Testis (tissue), 3 donors: ENCODE results near the gene ARFGAP3. TPM values are rescaled to one million over a fixed set of nuclear protein-coding genes. Genes with fewer than 3 reads are reported as not detected.
"Not testable (repeated sequence)": the region's sequence is repeated elsewhere in the genome, so short reads cannot be mapped to it uniquely, and the experiment has no call there.

Source experiments
- DNase-seq: peaks from one replicate; pipeline ENCODE4 v3.0.0-alpha.2; 2019
- H3K27ac ChIP-seq, 2 donors: fragments of 200-600 bp; sonication (generic); one replicate each; pipeline ENCODE4 v1.5.1; 2019
- H3K27me3 ChIP-seq: fragments of 200-600 bp; sonication (generic); one replicate; pipeline ENCODE4 v1.5.1; 2019
- H3K36me3 ChIP-seq: fragments of 200-600 bp; sonication (generic); one replicate; pipeline ENCODE4 v1.5.1; 2017; ENCODE audit warnings: low read depth; ENCODE audit errors: missing control alignments
- H3K4me1 ChIP-seq: fragments of 200-600 bp; sonication (generic); one replicate; pipeline ENCODE4 v1.5.1; 2019
- H3K4me3 ChIP-seq, 2 donors: fragments of 200-600 bp; sonication (generic); one replicate each; pipeline ENCODE4 v1.5.1; 2017 to 2019
- H3K9me3 ChIP-seq: fragments of 200-600 bp; sonication (generic); one replicate; pipeline ENCODE4 v1.5.1; 2017
- POLR2A ChIP-seq: fragments of 450-650 bp; IDR thresholded peaks from one replicate; pipeline ENCODE4 v1.6.1; 2017; ENCODE audit warnings: antibody characterized with exemption, mild to moderate bottlenecking, moderate library complexity
- WGBS, 2 donors: methylation state at CpG; one replicate each; pipeline ENCODE4 v1.1.5; 2018; 5-methylcytosine and 5-hydroxymethylcytosine counted together
- intact Hi-C: fragments of 100-400 bp; cut with DNase I; formaldehyde crosslinking; loops from one replicate; pipeline ENCODE4 v1.15.1; 2023; ENCODE audit warnings: low total_unique reads
- polyA plus RNA-seq: library from polyadenylated mRNA; stranded (reverse); fragments of 350-450 nt; fragmentation: Illumina TruSeq; extraction: RNeasy Lipid Tissue Mini Kit (QIAGEN cat#74804); gene quantifications from one replicate; pipeline ENCODE4 v1.2.3, GENCODE V29; 2014; ENCODE audit warnings: low read depth, low replicate concordance; ENCODE audit not compliant: insufficient read depth
- total RNA-seq, 2 donors: library from RNA; depleted of rRNA; stranded (reverse); fragments of >200 nt; gene quantifications; one replicate each; pipeline ENCODE4 v1.2.3, GENCODE V29; 2016
- TF ChIP-seq, protein P1 (sequence below), 3 experiments: fragments of 450-650 bp in 2 of 3; fragments of 200-600 bp in 1 of 3; sonication (generic) in 1 of 3; IDR thresholded peaks; one replicate each; pipeline ENCODE4 v1.5.1; 2016 to 2019; ENCODE audit warnings: antibody characterized with exemption in 3 of 3, mild to moderate bottlenecking in 2 of 3, moderate library complexity in 1 of 3

The ARFGAP3 gene
- total and polyA plus RNA-seq, 3 donors from 2014 or later = 50.2 to 82.9 (median 54.1) TPM

DNA sequence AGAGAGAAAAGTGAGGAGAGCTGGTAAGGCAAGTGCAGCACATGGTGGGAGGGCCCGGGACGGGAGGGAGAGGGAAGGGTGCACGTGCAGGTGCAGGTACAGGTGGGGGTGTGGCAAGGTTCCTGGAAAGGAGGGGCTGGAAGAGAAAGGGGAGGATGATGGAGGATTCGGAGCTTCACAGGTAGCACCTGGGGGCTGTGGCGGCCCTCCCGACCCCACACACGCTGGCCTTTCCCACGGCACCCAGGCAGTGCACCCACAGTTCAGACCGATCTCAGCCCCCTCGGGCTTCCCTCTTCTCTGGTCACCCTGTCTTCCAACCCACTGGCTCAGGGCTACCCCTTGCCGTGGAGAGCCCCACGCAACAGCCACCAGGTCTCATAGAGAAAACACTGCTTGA lies 69.1 kb downstream of the ARFGAP3 start:
- no peak overlapping the region for H3K4me3 ChIP-seq
- H3K27ac ChIP-seq = no peak overlapping the region
- H3K9me3 ChIP-seq = no peaks in the 10 kb centered on the region
- H3K36me3 ChIP-seq = no peaks in the 10 kb centered on the region
- H3K4me1 ChIP-seq = peaks cover 7% of the 10 kb centered on the region
- WGBS, 2 donors = 89 to 92% methylated on average over 12 of the region's 12 CpGs
- intact Hi-C loops = no loop called here
- no peak for DNase-seq
- TF ChIP-seq, protein P1, sequence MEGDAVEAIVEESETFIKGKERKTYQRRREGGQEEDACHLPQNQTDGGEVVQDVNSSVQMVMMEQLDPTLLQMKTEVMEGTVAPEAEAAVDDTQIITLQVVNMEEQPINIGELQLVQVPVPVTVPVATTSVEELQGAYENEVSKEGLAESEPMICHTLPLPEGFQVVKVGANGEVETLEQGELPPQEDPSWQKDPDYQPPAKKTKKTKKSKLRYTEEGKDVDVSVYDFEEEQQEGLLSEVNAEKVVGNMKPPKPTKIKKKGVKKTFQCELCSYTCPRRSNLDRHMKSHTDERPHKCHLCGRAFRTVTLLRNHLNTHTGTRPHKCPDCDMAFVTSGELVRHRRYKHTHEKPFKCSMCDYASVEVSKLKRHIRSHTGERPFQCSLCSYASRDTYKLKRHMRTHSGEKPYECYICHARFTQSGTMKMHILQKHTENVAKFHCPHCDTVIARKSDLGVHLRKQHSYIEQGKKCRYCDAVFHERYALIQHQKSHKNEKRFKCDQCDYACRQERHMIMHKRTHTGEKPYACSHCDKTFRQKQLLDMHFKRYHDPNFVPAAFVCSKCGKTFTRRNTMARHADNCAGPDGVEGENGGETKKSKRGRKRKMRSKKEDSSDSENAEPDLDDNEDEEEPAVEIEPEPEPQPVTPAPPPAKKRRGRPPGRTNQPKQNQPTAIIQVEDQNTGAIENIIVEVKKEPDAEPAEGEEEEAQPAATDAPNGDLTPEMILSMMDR (IDR thresholded peaks at IDR 0.05) = no peak
- no peak for TF ChIP-seq POLR2A
- no peaks in the 10 kb centered on the region for H3K27me3 ChIP-seq

DNA sequence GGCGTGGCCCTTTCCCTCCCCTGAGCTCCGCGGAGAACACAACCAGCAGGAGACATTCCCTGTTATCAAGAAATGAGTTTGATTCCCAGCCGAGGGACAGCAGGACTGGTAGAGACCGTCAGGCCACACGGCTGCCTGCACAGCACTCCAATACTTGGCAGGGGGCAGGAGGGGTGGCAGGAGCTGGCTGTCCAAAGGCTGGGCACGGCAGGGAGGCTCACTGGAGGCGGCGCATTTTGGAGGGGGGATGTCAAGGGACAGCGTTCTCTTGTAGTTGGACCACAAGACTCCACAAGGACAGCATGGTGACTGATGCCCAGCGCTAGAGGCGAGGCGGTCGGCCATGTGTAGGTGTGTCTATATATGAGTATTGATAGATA lies 69.7 kb downstream of the ARFGAP3 start:
- Histone ChIP-seq H3K36me3 (no peaks in the 10 kb centered on the region), H3K27me3 (no peaks in the 10 kb centered on the region), H3K27ac (no peak overlapping the region), H3K4me3 (no peak overlapping the region), H3K4me1 (peaks cover 7% of the 10 kb centered on the region), H3K9me3 (no peaks in the 10 kb centered on the region)
- TF ChIP-seq, protein P1 (IDR thresholded peaks at IDR 0.05) = no peak
- no peak for TF ChIP-seq POLR2A
- no peak for DNase-seq
- intact Hi-C loops = no loop called here
- 91 to 93% methylated on average over 14 of the region's 14 CpGs for WGBS, 2 donors

DNA sequence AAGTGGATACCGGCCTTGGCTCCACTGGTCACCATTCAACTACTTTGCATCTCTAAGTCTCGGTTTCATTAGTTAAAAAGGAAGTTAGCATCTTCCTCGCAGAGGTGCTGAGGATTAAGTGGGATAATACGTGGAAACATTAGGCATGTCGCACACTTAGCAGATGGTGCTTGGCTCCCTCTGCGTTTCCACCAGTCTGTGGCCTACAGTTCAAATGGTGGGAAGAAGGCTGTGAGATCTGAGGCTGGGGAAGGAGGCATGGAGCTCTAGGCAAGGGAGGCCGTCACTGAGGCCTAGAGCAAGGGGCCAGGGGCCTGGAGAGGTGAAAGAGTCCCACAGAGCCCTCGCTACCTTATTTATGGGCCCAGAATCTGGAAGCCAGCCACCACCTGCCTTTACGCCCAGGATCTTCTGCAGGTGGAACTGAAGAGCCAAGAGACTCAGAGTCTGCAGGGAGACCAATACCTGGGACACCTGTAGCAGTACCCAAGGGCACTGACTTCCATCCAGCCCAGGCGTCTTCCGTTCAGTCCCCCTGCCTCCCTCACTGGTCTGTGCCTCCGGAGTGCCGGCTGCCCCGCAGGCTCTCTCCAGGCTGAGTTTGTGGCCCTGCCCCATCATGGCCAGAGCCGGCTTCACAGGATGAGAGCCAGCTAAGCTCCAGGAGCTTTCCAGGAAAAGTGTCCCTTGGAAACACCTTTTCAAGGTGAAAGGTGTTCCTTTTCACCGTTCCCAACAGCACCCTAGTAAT lies 70.3 kb downstream of the ARFGAP3 start:
- 91 to 95% methylated on average over 16 of the region's 16 CpGs for WGBS, 2 donors
- no peak overlapping the region for H3K27ac ChIP-seq
- no peak for TF ChIP-seq POLR2A
- TF ChIP-seq, protein P1 (IDR thresholded peaks at IDR 0.05) = no peak
- H3K36me3 ChIP-seq = no peaks in the 10 kb centered on the region
- intact Hi-C loops = no loop called here
- H3K4me3 ChIP-seq = no peak overlapping the region
- H3K27me3 ChIP-seq = no peaks in the 10 kb centered on the region
- no peaks in the 10 kb centered on the region for H3K9me3 ChIP-seq
- peaks cover 2% of the 10 kb centered on the region for H3K4me1 ChIP-seq
- no peak for DNase-seq

DNA sequence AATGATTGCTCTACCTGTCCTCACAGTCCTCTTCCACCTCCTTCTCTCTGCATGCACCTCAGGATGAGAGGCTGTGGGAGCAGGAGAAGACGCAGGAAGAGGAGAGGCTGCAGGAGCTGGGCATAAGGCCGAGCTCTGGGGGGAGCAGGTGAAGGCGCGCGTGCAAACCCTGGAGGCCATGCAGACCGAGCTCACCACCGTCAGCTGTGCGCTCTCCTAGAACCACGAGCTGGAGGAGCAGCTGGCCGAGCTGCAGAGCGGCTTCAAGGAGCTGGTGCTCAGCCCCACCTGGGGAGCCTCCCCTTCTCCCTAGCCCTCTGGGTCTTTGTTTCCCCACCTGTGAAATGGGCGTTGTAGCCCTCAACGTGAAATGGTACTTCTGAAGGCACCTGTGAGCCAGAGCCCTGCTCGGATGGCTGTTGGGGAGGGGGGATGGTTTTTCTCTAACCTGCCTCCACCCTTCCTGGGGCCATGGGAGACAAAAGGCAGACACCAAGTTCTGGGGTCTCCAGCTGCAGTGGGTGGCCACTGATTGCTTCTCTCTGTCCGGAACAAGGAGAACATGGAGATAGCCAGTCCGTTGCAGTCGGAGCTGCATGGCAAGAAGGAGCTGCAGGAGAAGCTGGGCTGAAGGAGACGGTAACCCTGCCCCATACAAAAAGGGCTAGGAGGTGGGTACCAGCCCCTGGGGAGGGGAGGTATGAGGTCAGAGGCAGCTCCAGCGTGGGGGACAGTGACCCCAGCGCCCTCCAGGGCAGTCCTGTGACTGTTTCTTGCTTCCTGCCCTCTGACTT lies 71.2 kb downstream of the ARFGAP3 start:
- Histone ChIP-seq H3K27ac (no peak overlapping the region), H3K4me3 (no peak overlapping the region), H3K4me1 (no peaks in the 10 kb centered on the region), H3K27me3 (no peaks in the 10 kb centered on the region), H3K9me3 (no peaks in the 10 kb centered on the region), H3K36me3 (no peaks in the 10 kb centered on the region)
- TF ChIP-seq POLR2A = no peak
- no peak for DNase-seq
- intact Hi-C loops = no loop called here
- WGBS, 2 donors = 91 to 92% methylated on average over 19 to 20 of the region's 20 CpGs

DNA sequence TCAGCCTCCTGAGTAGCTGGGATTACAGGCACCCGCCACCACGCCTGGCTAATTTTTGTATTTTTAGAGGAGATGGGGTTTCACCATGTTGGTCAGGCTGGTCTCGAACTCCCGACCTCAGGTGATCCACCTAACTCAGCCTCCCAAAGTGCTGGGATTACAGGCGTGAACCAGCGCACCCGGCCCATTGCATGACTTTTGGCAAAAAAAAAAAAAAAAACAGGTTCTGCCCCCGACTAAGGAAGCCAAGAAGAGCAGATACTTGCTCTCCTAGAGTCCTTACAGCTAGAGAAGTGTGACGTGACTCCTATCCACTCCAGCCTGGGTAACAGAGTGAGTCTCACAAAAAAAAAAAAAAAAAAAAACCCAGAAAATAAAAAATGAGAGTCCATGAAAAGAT lies 74.8 kb downstream of the ARFGAP3 start:
- H3K36me3 ChIP-seq, H3K4me3 ChIP-seq, H3K27me3 ChIP-seq, DNase-seq, H3K4me1 ChIP-seq, intact Hi-C loops, H3K27ac ChIP-seq, H3K9me3 ChIP-seq: not testable (repeated sequence)
- 90 to 93% methylated on average over 9 of the region's 9 CpGs for WGBS, 2 donors
